ENCODE results near the gene ADSS1. TPM values are rescaled to one million over a fixed set of nuclear protein-coding genes. Genes with fewer than 3 reads are reported as not detected.
A peak's percentile ranks its signal among the peaks of the same experiment; 100 is the strongest.

Gene ADSS1
- total RNA-seq, 4 donors from 2014 or later = 2.8 to 12.4 (median 9.0) TPM

DNA sequence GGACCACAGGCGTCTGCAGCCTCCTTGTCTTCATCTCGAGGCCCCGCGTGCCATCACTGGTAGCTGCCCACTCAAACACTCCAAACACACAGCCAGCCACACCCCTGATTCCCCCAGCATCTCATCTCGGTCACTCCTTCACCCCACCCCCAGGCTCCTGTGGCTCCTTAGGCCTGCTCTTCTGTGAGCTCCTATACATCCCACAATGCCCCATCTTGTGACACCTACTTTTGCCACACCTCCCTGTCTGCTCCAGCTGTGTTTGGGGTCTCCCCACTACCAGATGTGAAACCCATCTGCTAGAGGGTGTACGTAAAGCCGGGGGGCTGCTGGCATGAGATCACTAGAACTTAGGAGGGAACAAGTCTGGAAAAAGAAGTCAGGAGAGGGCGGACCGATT is 67.4 kb downstream of the ADSS1 start:
- H3K27ac ChIP-seq = no peak overlapping the region
- H3K4me1 ChIP-seq = peaks cover 85% of the 10 kb centered on the region
- H3K9me3 ChIP-seq = no peaks in the 10 kb centered on the region
- WGBS = 93% methylated on average over 9 of the region's 9 CpGs
- TF ChIP-seq EP300 (IDR thresholded peaks at IDR 0.05) (no peak), POLR2A (IDR thresholded peaks at IDR 0.05) (no peak), POLR2AphosphoS5 (IDR thresholded peaks at IDR 0.05) (no peak)
- TF ChIP-seq, protein P1, sequence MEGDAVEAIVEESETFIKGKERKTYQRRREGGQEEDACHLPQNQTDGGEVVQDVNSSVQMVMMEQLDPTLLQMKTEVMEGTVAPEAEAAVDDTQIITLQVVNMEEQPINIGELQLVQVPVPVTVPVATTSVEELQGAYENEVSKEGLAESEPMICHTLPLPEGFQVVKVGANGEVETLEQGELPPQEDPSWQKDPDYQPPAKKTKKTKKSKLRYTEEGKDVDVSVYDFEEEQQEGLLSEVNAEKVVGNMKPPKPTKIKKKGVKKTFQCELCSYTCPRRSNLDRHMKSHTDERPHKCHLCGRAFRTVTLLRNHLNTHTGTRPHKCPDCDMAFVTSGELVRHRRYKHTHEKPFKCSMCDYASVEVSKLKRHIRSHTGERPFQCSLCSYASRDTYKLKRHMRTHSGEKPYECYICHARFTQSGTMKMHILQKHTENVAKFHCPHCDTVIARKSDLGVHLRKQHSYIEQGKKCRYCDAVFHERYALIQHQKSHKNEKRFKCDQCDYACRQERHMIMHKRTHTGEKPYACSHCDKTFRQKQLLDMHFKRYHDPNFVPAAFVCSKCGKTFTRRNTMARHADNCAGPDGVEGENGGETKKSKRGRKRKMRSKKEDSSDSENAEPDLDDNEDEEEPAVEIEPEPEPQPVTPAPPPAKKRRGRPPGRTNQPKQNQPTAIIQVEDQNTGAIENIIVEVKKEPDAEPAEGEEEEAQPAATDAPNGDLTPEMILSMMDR (IDR thresholded peaks at IDR 0.05) = no peak
- H3K27me3 ChIP-seq = no peaks in the 10 kb centered on the region
- H3K36me3 ChIP-seq = peaks cover 35% of the 10 kb centered on the region
- no peak overlapping the region for H3K4me3 ChIP-seq
- no peak for DNase-seq (ENCODE audit: low spot score in 2 of 2)

DNA sequence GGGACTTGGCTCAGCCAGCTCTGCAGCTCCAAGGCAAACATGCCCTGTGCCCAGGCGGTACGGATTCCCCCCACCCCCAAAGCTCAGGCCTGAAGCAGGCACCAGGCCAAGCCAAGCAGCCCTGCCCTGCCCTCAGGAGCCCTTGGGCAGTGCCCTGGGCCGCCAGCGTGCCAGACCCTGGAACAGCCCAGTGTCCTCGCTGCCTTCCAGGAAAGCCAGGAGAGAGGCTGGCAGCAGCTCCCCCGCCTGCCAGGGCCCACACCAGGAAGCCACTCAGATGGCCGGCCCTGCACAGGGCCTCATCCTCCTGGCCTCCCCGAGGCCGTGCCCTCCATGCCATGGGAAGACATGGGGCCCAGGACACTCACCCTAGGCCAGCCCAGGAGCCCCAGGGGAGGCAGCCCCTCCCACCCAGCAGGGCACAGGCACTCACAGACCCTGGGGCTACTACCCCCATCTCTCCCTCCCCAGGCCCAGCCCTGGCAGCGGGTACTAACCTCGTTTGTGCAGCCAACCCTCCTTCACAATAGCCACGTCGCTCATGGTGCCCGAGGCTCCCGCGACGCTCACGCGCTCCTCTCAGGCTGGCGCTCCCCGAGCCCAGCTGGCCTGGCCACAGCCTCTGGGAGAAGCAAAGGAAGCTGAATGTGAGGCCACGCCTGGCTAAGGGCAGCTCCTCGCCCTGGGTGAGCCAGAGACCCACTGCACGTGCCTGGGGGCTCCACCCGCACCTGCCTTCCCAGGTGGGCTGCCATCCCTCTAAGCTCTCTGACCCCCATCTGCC is 68.3 kb downstream of the ADSS1 start:
- no peak for DNase-seq (ENCODE audit: low spot score in 2 of 2)
- Histone ChIP-seq H3K4me1 (peaks cover 85% of the 10 kb centered on the region), H3K9me3 (no peaks in the 10 kb centered on the region), H3K27me3 (no peaks in the 10 kb centered on the region), H3K4me3 (no peak overlapping the region), H3K36me3 (peaks cover 35% of the 10 kb centered on the region), H3K27ac (no peak overlapping the region)
- no peak for TF ChIP-seq POLR2AphosphoS5 (IDR thresholded peaks at IDR 0.05)
- TF ChIP-seq, protein P1 (IDR thresholded peaks at IDR 0.05) = no peak
- no peak for TF ChIP-seq EP300 (IDR thresholded peaks at IDR 0.05)
- TF ChIP-seq POLR2A (IDR thresholded peaks at IDR 0.05) = no peak
- 60% methylated on average over 7 of the region's 25 CpGs for WGBS

DNA sequence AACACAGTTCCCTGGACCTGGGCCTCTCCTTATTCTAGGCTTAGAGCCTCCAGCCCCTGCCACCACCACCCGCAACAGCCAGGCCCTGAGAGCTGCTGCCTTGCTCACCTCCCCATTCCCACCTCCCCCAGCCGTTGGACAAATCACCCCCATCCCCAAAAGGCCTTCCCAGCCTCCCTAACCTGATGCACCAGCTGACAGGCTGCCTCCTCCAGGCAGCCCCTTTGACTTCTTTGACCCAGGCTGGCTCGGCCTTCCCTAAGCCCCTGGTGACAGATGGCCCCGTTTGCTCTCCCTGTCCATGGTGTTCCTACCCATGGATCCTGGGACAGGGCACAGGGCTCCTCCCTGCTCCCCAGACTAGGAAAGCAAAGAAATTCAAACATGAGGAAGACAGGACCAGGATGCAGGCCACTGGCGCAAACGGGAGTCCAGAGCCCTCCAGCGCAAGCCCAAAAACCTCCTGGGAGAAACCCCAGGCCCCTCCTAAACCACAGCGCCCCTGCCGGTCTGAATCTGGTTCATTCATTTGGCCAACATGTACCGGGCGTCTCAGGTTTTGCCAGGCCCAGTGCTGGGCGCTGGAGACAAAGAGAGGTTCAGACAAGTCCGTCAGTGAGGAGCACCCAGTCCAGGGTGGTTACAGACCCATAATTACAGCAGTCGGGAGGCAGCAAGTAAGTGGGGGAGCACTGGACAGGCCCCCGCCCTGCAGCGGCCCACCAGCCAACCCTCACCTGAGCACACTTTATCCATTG is 69.1 kb downstream of the ADSS1 start:
- peaks cover 82% of the 10 kb centered on the region for H3K4me1 ChIP-seq
- no peak for DNase-seq (ENCODE audit: low spot score in 2 of 2)
- peaks cover 35% of the 10 kb centered on the region for H3K36me3 ChIP-seq
- H3K27ac ChIP-seq = no peak overlapping the region
- no peaks in the 10 kb centered on the region for H3K9me3 ChIP-seq
- peak overlapping the region; percentile 92 for H3K4me3 ChIP-seq
- WGBS = 75% methylated on average over 14 of the region's 16 CpGs
- no peaks in the 10 kb centered on the region for H3K27me3 ChIP-seq
- TF ChIP-seq EP300 (IDR thresholded peaks at IDR 0.05) = no peak
- TF ChIP-seq POLR2AphosphoS5 (IDR thresholded peaks at IDR 0.05) = no peak
- TF ChIP-seq POLR2A (IDR thresholded peaks at IDR 0.05) = no peak
- TF ChIP-seq, protein P1 (IDR thresholded peaks at IDR 0.05) = no peak

DNA sequence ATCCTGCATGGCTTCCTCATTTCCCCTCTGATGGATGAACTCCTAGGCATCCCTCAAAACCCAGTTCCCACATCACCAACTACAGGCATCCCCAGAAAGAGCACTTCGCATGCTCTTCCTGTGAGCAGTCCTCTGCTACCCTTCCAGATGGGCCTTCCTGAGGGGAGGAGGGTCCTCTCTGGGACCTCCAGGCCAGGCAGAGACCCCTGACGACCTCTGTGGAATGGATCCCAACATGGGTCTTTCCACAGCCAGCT is 69.6 kb downstream of the ADSS1 start:
- WGBS = 80% methylated on average over 1 of the region's 2 CpGs
- Histone ChIP-seq H3K27me3 (no peaks in the 10 kb centered on the region), H3K4me1 (peaks cover 78% of the 10 kb centered on the region), H3K4me3 (peak overlapping the region; percentile 92), H3K36me3 (peaks cover 34% of the 10 kb centered on the region), H3K9me3 (no peaks in the 10 kb centered on the region), H3K27ac (no peak overlapping the region)
- DNase-seq (ENCODE audit: low spot score in 2 of 2) = no peak
- TF ChIP-seq POLR2A (IDR thresholded peaks at IDR 0.05) = no peak
- TF ChIP-seq, protein P1 (IDR thresholded peaks at IDR 0.05) = no peak
- TF ChIP-seq EP300 (IDR thresholded peaks at IDR 0.05) = no peak
- no peak for TF ChIP-seq POLR2AphosphoS5 (IDR thresholded peaks at IDR 0.05)

DNA sequence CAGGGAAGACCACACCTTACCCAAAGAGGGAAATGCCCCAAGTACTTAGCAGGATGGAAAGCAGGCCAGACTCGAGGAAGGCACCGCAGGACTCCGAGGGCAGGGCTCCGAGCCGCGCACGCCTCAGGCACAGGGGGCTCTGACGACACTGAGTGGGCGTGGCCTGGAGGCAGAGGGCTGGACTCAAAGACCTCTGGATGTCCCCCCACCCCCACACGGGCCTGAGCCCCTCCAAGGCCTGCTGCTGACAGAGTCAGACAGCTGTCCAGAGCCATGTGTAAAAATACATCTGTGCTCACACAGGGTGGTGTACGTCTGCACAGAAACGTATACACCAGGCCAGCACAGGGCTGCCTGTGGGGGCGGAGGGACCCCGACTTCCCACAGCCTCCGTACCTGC is 70.1 kb downstream of the ADSS1 start:
- Histone ChIP-seq H3K4me3 (peak overlapping the region; percentile 92), H3K27ac (no peak overlapping the region), H3K36me3 (peaks cover 29% of the 10 kb centered on the region), H3K4me1 (peaks cover 74% of the 10 kb centered on the region), H3K27me3 (no peaks in the 10 kb centered on the region), H3K9me3 (no peaks in the 10 kb centered on the region)
- TF ChIP-seq POLR2A (IDR thresholded peaks at IDR 0.05) (no peak), EP300 (IDR thresholded peaks at IDR 0.05) (no peak), POLR2AphosphoS5 (IDR thresholded peaks at IDR 0.05) (no peak)
- TF ChIP-seq, protein P1 (IDR thresholded peaks at IDR 0.05) = no peak
- DNase-seq (ENCODE audit: low spot score in 2 of 2) = no peak
- WGBS = 10% methylated on average over 14 of the region's 15 CpGs

Measured in suprapubic skin (tissue), 4 donors.